NT2/D1 (cell line): ENCODE data around the gene ZNF445.
"Not testable (repeated sequence)": the region's sequence is repeated elsewhere in the genome, so short reads cannot be mapped to it uniquely, and the experiment has no call there.

Experiments
- DNase-seq: peaks from one replicate; pipeline ENCODE4 v3.0.0-alpha.2; 2011; ENCODE audit warnings: low read depth, low spot score
- H3K27me3 ChIP-seq: 2 replicates; pipeline ENCODE4 v1.6.0; 2011; ENCODE audit warnings: mild to moderate bottlenecking; ENCODE audit not compliant: insufficient read length, insufficient read depth
- H3K36me3 ChIP-seq: 2 replicates; pipeline ENCODE4 v1.6.1; 2011; ENCODE audit warnings: mild to moderate bottlenecking, low read length, mixed read lengths; ENCODE audit not compliant: insufficient read depth, insufficient read length
- H3K4me1 ChIP-seq: 2 replicates; pipeline ENCODE4 v1.5.1; 2011; ENCODE audit not compliant: insufficient read depth, insufficient read length
- H3K4me3 ChIP-seq: 2 replicates; pipeline ENCODE4 v1.5.1; 2011; ENCODE audit warnings: low read depth; ENCODE audit not compliant: insufficient read length
- H3K9ac ChIP-seq: 2 replicates; pipeline ENCODE4 v1.6.0; 2011; ENCODE audit warnings: low read depth; ENCODE audit not compliant: insufficient read length
- H3K9me3 ChIP-seq: 2 replicates; pipeline ENCODE4 v1.5.1; 2011; ENCODE audit warnings: mild to moderate bottlenecking, low read length; ENCODE audit not compliant: insufficient read depth
- SUZ12 ChIP-seq: IDR thresholded peaks from 2 replicates; pipeline ENCODE4 v1.6.1; 2011; ENCODE audit not compliant: insufficient read length, insufficient read depth; ENCODE audit errors: extremely low read depth
- YY1 ChIP-seq: IDR thresholded peaks from 2 replicates; pipeline ENCODE4 v1.6.1; 2011; ENCODE audit not compliant: insufficient read length, insufficient read depth
- ZNF274 ChIP-seq: IDR thresholded peaks from 2 replicates; pipeline ENCODE4 v1.6.1; 2011; ENCODE audit warnings: mild to moderate bottlenecking, low read depth, low read length

The ZNF445 gene

GRCh38 chr3:44419116-44419922 lies 58.2 kb downstream of the ZNF445 start:
- no peaks in the 10 kb centered on the region for H3K27me3 ChIP-seq
- H3K4me1 ChIP-seq = no peaks in the 10 kb centered on the region
- H3K36me3 ChIP-seq = no peaks in the 10 kb centered on the region
- H3K9me3 ChIP-seq = no peaks in the 10 kb centered on the region
- no peak overlapping the region for H3K9ac ChIP-seq
- TF ChIP-seq SUZ12 (no peak), YY1 (no peak), ZNF274 (no peak)
- no peak for DNase-seq
- H3K4me3 ChIP-seq = no peak overlapping the region

GRCh38 chr3:44418549-44418948 lies 58.9 kb downstream of the ZNF445 start:
- peak; percentile 23 for DNase-seq

GRCh38 chr3:44418118-44418517 lies 59.4 kb downstream of the ZNF445 start:
- DNase-seq, H3K27me3 ChIP-seq, H3K9ac ChIP-seq, H3K36me3 ChIP-seq, H3K4me3 ChIP-seq, H3K4me1 ChIP-seq, H3K9me3 ChIP-seq: not testable (repeated sequence)

More at GRCh38 chr3:44418549-44418948, 58.9 kb downstream of the ZNF445 start:
- Histone ChIP-seq H3K36me3 (no peaks in the 10 kb centered on the region), H3K9me3 (no peaks in the 10 kb centered on the region), H3K4me1 (no peaks in the 10 kb centered on the region), H3K27me3 (no peaks in the 10 kb centered on the region), H3K9ac (no peak overlapping the region), H3K4me3 (no peak overlapping the region)
- TF ChIP-seq YY1 = no peak

- Histone ChIP-seq H3K27me3 (no peaks in the 10 kb centered on the region), H3K9ac (no peak overlapping the region), H3K4me1 (no peaks in the 10 kb centered on the region), H3K4me3 (no peak overlapping the region), H3K9me3 (no peaks in the 10 kb centered on the region), H3K36me3 (no peaks in the 10 kb centered on the region)
- no peak for DNase-seq
- no peak for TF ChIP-seq YY1
- TF ChIP-seq ZNF274 = no peak
- TF ChIP-seq SUZ12 = no peak
Observed at GRCh38 chr3:44416031-44417030, 61.1 kb downstream of the ZNF445 start.

GRCh38 chr3:44415421-44415820 lies 62.0 kb downstream of the ZNF445 start:
- H3K9me3 ChIP-seq = no peaks in the 10 kb centered on the region
- no peaks in the 10 kb centered on the region for H3K4me1 ChIP-seq
- H3K27me3 ChIP-seq = no peaks in the 10 kb centered on the region
- H3K36me3 ChIP-seq = no peaks in the 10 kb centered on the region
- H3K9ac ChIP-seq = no peak overlapping the region
- no peak for DNase-seq
- TF ChIP-seq ZNF274 = no peak
- no peak for TF ChIP-seq SUZ12
- no peak for TF ChIP-seq YY1
- no peak overlapping the region for H3K4me3 ChIP-seq

GRCh38 chr3:44414517-44415090 lies 62.9 kb downstream of the ZNF445 start:
- no peak for DNase-seq
- H3K27me3 ChIP-seq = no peaks in the 10 kb centered on the region

GRCh38 chr3:44412365-44412764 lies 65.1 kb downstream of the ZNF445 start:
- Histone ChIP-seq H3K27me3 (no peaks in the 10 kb centered on the region), H3K9ac (no peak overlapping the region)
- TF ChIP-seq ZNF274 (no peak), YY1 (no peak), SUZ12 (no peak)

More at GRCh38 chr3:44414517-44415090, 62.9 kb downstream of the ZNF445 start:
- no peaks in the 10 kb centered on the region for H3K36me3 ChIP-seq
- TF ChIP-seq YY1 = no peak
- TF ChIP-seq SUZ12 = no peak
- H3K4me3 ChIP-seq = no peak overlapping the region
- H3K9ac ChIP-seq = no peak overlapping the region
- no peaks in the 10 kb centered on the region for H3K9me3 ChIP-seq
- no peaks in the 10 kb centered on the region for H3K4me1 ChIP-seq

More at GRCh38 chr3:44412365-44412764, 65.1 kb downstream of the ZNF445 start:
- no peak for DNase-seq
- Histone ChIP-seq H3K4me1 (no peaks in the 10 kb centered on the region), H3K9me3 (no peaks in the 10 kb centered on the region), H3K4me3 (no peak overlapping the region), H3K36me3 (no peaks in the 10 kb centered on the region)
